ENCODE results near the gene DNAJC18.
"Not testable (repeated sequence)": the region's sequence is repeated elsewhere in the genome, so short reads cannot be mapped to it uniquely, and the experiment has no call there.

The DNAJC18 gene

GRCh38 chr5:139439013-139439903 is at the start of gene DNAJC18:
DNAJC18 (minus strand) TSS chr5:139439525; CDS start chr5:139439445, 80 bp downstream.
- DNase-seq (ENCODE audit: low read depth): peak; percentile 92
- TF ChIP-seq CTCF (conservative IDR thresholded peaks at IDR 0.05; ENCODE audit: control insufficient read depth, insufficient read depth, low read depth, low read length): no peak
- H3K4me3 ChIP-seq (ENCODE audit: control insufficient read depth, low read depth, low read length): peak within 1 kb of the TSS; percentile 99

GRCh38 chr5:139488260-139488659 is 48.9 kb upstream of the DNAJC18 start:
- H3K4me3 ChIP-seq (ENCODE audit: control insufficient read depth, low read depth, low read length): no peak overlapping the region
- no peak for DNase-seq (ENCODE audit: low read depth)
- TF ChIP-seq CTCF (conservative IDR thresholded peaks at IDR 0.05; ENCODE audit: control insufficient read depth, insufficient read depth, low read depth, low read length): no peak

GRCh38 chr5:139486201-139486600 is 46.9 kb upstream of the DNAJC18 start:
- no peak overlapping the region for H3K4me3 ChIP-seq (ENCODE audit: control insufficient read depth, low read depth, low read length)
- DNase-seq (ENCODE audit: low read depth): no peak
- TF ChIP-seq CTCF (conservative IDR thresholded peaks at IDR 0.05; ENCODE audit: control insufficient read depth, insufficient read depth, low read depth, low read length): no peak

- DNase-seq (ENCODE audit: low read depth); H3K4me3 ChIP-seq (ENCODE audit: control insufficient read depth, low read depth, low read length): not testable (repeated sequence)
Observed at GRCh38 chr5:139482890-139483208, 43.5 kb upstream of the DNAJC18 start.

- H3K4me3 ChIP-seq (ENCODE audit: control insufficient read depth, low read depth, low read length): peak within 1 kb of the TSS; percentile 53
- peak; percentile 96 for DNase-seq (ENCODE audit: low read depth)
- TF ChIP-seq CTCF (conservative IDR thresholded peaks at IDR 0.05; ENCODE audit: control insufficient read depth, insufficient read depth, low read depth, low read length): no peak
Observed at GRCh38 chr5:139482050-139482889, 42.9 kb upstream of the DNAJC18 start, which contains the start of gene STING1. STING1 (minus strand) TSS chr5:139482758; CDS start chr5:139481704, 1,054 bp downstream.

- peak; percentile 34 for DNase-seq (ENCODE audit: low read depth)
- peak; percentile 22 for TF ChIP-seq CTCF (conservative IDR thresholded peaks at IDR 0.05; ENCODE audit: control insufficient read depth, insufficient read depth, low read depth, low read length)
- H3K4me3 ChIP-seq (ENCODE audit: control insufficient read depth, low read depth, low read length): peak overlapping the region; percentile 53
Observed at GRCh38 chr5:139481580-139482049, 42.3 kb upstream of the DNAJC18 start.

GRCh38 chr5:139481122-139481533 is 41.8 kb upstream of the DNAJC18 start:
- H3K4me3 ChIP-seq (ENCODE audit: control insufficient read depth, low read depth, low read length): peak overlapping the region; percentile 53
- no peak for DNase-seq (ENCODE audit: low read depth)
- TF ChIP-seq CTCF (conservative IDR thresholded peaks at IDR 0.05; ENCODE audit: control insufficient read depth, insufficient read depth, low read depth, low read length): no peak

GRCh38 chr5:139479729-139480128 is 40.4 kb upstream of the DNAJC18 start:
- H3K4me3 ChIP-seq (ENCODE audit: control insufficient read depth, low read depth, low read length); DNase-seq (ENCODE audit: low read depth): not testable (repeated sequence)

- DNase-seq (ENCODE audit: low read depth); H3K4me3 ChIP-seq (ENCODE audit: control insufficient read depth, low read depth, low read length): not testable (repeated sequence)
Observed at GRCh38 chr5:139478657-139479423, 39.5 kb upstream of the DNAJC18 start.

All from fibroblast of mammary gland (primary cell).